HG02571 (cell line): ENCODE results near the gene RNF214.
"Not testable (repeated sequence)": the region's sequence is repeated elsewhere in the genome, so short reads cannot be mapped to it uniquely, and the experiment has no call there.

Experiments
- ATAC-seq: cut with Tn5 transposase; IDR thresholded peaks from one replicate; pipeline ENCODE4 v1.9.1; 2021; ENCODE audit warnings: mild to moderate bottlenecking, moderate library complexity; ENCODE audit not compliant: unreplicated experiment

RNF214 gene

GRCh38 chr11:117229931-117230285 lies 2.6 kb upstream of the RNF214 start:
- no peak for ATAC-seq

- ATAC-seq: no peak
Measured at GRCh38 chr11:117230286-117230961, 2.0 kb upstream of the RNF214 start.

GRCh38 chr11:117230999-117231841 lies 1.3 kb upstream of the RNF214 start:
- ATAC-seq: no peak

- no peak for ATAC-seq
Measured at GRCh38 chr11:117231842-117232091, 704 bp upstream of the RNF214 start, which contains the start of gene PCSK7. Gene PCSK7 (minus strand): TSS chr11:117232073. CDS start chr11:117229844, 2,229 bp downstream.

- ATAC-seq: no peak
Measured at GRCh38 chr11:117232911-117233409, 489 bp downstream of the RNF214 start.

- ATAC-seq: no peak
Measured at GRCh38 chr11:117238221-117238620, 5.8 kb downstream of the RNF214 start.

GRCh38 chr11:117239295-117239694 lies 6.8 kb downstream of the RNF214 start:
- no peak for ATAC-seq

- ATAC-seq: no peak
Measured at GRCh38 chr11:117248341-117248740, 15.9 kb downstream of the RNF214 start.

GRCh38 chr11:117249571-117249970 lies 17.1 kb downstream of the RNF214 start:
- ATAC-seq: no peak

GRCh38 chr11:117251506-117251905 lies 19.0 kb downstream of the RNF214 start:
- no peak for ATAC-seq

- ATAC-seq: no peak
Measured at GRCh38 chr11:117255966-117256365, 23.5 kb downstream of the RNF214 start.

- ATAC-seq: no peak
Measured at GRCh38 chr11:117256573-117256972, 24.1 kb downstream of the RNF214 start.

- no peak for ATAC-seq
Measured at GRCh38 chr11:117258576-117258975, 26.1 kb downstream of the RNF214 start.

- ATAC-seq: no peak
Measured at GRCh38 chr11:117259417-117259816, 26.9 kb downstream of the RNF214 start.

- not testable (repeated sequence) for ATAC-seq
Measured at GRCh38 chr11:117264624-117265323, 32.3 kb downstream of the RNF214 start.

- no peak for ATAC-seq
Measured at GRCh38 chr11:117265745-117266144, 33.3 kb downstream of the RNF214 start.

GRCh38 chr11:117269856-117270255 lies 37.4 kb downstream of the RNF214 start:
- ATAC-seq: no peak

- no peak for ATAC-seq
Measured at GRCh38 chr11:117271208-117271607, 38.7 kb downstream of the RNF214 start.

GRCh38 chr11:117272175-117272574 lies 39.7 kb downstream of the RNF214 start:
- ATAC-seq: not testable (repeated sequence)

GRCh38 chr11:117273550-117274289 lies 41.2 kb downstream of the RNF214 start:
- ATAC-seq: no peak

- no peak for ATAC-seq
Measured at GRCh38 chr11:117278347-117278746, 45.9 kb downstream of the RNF214 start.
